ENCODE measurements around the gene CKS1B.

The CKS1B gene

DNA sequence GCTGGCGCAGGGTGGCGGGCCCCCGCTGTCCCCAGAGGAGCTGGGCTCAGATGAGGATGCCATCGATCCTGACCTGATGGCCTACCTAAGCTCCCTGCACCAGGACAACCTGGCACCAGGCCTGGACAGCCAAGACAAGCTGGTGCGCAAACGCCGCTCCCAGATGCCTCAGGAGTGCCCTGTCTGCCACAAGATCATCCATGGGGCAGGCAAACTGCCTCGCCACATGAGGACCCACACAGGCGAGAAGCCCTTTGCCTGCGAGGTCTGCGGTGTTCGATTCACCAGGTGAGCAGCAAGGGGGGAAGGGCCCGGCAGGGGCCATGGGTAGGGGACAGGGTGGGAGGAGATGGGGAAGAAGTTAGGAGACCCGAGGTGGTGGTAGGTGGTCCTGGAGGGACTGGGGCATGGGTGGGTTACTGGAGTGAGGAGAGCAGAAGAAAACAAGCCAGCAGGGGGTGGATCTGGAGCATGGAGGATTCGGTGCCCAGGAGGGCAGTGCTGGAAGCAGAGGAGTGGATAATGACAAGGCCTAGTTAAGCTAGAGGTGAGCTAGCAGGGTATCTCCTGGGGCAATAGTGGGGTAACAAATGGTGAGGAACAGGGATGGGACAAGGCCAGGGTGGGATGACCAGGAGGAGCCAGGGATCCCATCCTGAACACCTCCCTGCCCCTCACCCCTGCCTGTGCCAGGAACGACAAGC lies 41.2 kb downstream of the CKS1B start:
- no peak for DNase-seq (ENCODE audit: low read depth)

DNA sequence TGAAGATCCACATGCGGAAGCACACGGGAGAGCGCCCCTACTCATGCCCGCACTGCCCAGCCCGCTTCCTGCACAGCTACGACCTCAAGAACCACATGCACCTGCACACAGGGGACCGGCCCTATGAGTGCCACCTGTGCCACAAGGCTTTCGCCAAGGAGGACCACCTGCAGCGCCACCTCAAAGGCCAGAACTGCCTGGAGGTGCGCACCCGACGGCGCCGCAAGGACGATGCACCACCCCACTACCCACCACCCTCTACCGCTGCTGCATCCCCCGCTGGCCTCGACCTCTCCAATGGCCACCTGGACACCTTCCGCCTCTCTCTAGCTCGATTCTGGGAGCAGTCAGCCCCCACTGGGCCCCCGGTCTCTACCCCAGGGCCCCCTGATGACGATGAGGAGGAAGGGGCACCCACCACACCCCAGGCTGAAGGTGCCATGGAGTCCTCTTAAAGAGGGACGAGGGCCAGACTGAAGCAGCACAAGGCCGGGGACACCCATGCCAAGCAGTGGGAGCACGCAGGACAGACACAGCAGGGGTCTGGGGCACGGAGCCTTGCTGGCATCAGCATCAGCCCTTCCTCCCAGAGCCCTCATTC lies 41.9 kb downstream of the CKS1B start:
- DNase-seq (ENCODE audit: low read depth) = no peak

DNA sequence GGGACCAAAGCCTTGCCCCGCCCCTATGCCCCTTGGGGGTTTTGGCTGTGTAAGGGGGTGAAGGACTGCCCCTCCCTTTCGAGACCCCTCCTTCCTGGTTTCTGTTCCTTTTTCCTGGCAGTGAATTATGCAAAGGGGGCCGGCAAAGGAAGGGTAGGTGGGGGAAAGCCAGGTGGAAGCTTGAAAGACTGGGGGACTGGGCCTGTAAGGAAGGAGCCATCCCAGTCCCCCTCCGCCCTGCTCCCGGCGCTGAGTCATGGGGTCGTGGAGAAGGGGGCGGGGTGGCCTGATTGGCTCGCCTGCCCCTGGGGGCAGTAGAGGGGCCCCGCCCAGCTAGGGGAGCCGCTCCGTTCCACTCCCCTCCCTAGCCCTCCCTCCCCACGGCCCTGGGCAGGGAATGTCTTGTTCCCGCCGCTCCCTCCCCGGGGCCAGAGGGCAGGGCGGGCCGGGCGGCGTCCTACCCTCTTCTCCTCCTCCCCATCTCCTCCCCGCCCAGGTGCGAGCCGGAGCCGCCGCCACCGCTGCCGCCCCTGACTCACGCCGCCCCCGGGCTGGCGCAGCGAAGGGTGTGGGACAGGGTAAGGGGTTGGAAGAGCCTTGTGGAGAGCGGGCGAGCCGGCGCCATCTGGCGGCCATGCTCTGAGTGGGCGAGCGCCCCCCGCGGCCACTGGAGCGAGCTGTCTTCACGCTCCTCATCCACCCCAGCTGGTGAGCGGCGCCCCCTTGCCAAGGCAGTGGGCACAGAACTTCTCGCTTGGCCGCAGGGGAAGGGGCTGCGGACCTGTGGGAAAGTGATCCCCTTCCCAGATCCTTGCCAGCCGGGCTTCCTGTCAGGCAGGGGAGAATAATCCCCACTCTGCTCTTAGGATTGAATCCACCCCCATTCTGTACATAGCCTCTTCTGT lies 42.8 kb downstream of the CKS1B start:
- DNase-seq (ENCODE audit: low read depth) = peak; percentile 80

GRCh38 chr1:155017946-155018316 lies 43.5 kb downstream of the CKS1B start:
- no peak for DNase-seq (ENCODE audit: low read depth)

DNA sequence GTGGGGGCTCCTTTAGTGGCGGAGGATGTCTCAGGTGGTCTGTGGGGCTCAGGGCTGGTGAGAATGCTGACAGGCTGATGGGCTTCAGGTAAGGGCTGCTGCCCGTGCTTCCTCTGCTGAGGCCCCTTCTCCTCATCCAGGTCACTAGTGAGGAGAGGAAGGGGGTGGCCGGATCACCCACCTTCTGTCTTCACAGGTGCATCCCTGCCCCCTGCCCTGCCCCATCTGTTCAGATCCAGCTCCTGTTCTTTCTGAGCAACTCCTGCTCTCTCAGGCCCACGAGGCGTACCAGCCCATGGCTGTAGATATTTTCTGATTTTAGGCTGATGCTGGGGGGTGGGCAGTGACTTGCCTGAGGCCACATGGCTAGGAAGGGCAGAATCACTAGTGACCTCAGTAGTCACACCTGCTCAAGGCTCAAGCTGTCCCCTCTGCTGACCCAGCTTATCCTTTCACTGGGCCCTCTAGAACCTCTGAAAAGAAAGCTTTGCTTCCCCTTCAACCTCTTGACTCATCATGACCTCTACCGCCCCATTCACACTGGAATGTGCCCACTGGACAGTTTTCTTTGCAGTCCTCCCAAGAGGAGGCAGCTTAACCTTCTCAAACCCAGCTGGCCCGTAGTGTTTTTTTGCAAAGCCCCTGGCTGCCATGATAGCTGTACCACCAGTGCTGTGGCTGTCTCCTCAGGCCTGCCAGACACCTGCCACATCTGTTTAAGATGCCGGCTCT lies 44.3 kb downstream of the CKS1B start:
- no peak for DNase-seq (ENCODE audit: low read depth)

DNA sequence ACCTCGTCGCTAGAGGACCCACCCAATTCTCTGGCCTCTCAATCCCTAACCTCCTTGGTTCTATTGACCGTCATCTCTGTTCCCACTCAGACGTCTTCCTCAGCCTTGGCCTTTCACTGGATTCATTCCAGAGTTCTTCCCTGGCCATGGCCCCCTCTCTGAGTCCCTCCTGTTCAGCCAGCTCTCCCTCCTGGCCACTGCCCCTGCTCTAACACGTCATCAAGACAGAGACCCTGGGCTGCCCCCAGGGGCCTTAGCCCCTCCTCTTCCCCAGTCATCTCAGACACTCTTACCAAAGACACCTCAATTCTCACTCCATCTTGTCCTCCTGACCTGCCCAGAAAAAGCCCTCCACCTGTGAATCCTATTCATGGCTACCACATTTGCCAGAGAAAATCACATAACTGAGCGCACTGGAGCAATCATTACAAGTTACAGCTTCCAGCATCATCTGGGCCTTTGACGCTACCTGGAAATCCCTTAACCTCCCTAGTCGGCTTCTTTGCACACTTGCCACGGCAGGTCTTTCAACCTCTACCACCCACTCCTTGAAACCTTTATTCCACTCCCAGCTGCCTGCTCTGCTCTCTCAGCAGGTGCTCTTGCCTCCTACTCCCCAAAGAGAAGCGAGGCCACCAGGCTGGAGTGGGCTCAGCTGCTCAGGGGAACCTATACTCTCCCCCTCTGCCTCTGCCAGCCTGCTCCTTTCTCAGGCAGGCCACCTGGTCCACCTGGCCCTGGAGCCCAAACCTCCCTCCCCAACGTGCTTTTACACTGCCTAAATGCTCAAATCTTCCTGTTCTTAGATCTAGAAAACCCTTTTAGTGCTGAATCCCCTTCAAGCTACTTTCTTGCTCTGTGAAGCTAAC lies 45.1 kb downstream of the CKS1B start:
- DNase-seq (ENCODE audit: low read depth) = no peak

DNA sequence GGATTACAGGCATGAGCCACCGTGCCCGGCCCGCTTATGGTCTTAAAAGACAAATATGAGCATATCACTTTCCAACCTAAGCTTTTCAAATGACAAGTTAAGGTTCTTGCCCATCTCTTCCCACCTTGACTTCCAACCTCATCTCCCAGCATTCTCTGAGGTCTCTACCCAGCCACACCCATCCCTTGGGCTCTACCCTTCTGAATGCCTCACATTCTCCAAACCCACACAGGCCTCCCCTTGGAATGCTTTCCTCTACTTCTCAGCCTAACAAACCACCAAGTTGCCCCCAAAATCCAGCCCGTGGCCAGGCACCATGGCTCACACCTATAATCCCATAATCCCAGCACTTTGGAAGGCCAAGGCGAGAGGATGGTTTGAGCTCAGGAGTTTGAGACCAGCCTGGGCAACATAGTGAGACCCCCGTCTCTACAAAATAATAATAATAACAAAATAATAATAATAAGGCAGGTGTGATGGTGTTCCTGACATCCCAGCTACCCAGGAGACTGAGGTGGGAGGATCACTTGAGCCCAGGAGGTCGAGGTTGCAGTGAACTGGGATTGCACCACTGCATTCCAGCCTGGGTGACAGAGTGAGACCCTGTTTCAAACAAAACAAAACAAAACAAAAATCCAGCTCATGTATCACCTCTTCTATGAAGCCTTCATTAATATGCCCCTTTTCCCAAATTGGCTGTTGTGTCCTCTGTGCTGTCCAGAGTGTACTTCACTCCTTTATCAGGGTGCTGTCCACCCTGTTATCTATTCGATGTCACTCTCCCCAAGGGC lies 47.9 kb downstream of the CKS1B start:
- DNase-seq (ENCODE audit: low read depth) = no peak

DNA sequence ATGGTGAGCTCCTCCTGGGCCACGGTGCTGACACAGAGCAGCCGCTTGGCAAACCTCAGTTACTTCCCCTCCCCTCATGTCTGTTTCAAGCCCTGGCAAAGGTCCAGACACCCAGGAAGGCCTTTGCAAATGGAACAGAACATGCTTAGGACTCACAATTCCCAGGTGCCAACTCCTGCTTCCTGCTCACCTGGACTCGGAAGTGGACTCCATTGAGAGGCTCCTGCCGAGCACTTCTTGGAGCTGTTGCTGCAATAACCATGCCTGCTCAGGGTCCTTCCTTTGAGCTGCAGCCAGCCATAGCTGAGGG lies 48.4 kb downstream of the CKS1B start:
- DNase-seq (ENCODE audit: low read depth) = no peak

- no peak for DNase-seq (ENCODE audit: low read depth)
Measured at GRCh38 chr1:155023627-155024026, 49.1 kb downstream of the CKS1B start.

DNA sequence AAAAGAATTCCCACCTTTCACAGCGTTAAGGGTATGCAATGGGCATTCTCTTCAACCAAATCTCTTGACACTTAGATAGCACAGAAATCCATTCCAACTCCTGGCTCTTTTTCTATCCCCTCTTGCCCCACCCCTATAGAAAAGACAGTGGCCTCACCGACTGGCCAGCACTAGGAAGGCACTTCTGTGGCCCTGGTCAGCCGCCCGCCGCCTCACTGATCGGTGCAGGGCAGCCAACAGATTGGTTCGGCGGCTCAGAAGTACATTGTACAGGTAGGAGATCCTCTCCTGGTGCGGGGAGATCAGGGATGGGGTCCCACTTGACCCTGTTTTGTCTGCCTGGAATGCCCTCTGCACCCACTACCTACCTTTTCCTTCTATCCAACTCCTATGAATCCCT lies 49.8 kb downstream of the CKS1B start:
- no peak for DNase-seq (ENCODE audit: low read depth)

- no peak for DNase-seq (ENCODE audit: low read depth)
Measured at GRCh38 chr1:155026154-155026553, 51.7 kb downstream of the CKS1B start.

GRCh38 chr1:155026588-155026987 lies 52.1 kb downstream of the CKS1B start:
- DNase-seq (ENCODE audit: low read depth) = no peak

Data from stimulated activated CD8-positive, alpha-beta memory T cell treated with anti-CD3 and anti-CD28 coated beads, Interleukin-15, amount 100 ng/mL, for 24 hours (primary cell).